NCI-H1048 (cell line): ENCODE data around the gene PNKD.

Source experiments
- DNase-seq: peaks from one replicate; lab custom pipeline; 2025; lab: John Stamatoyannopoulos, UW

PNKD gene, protein sequence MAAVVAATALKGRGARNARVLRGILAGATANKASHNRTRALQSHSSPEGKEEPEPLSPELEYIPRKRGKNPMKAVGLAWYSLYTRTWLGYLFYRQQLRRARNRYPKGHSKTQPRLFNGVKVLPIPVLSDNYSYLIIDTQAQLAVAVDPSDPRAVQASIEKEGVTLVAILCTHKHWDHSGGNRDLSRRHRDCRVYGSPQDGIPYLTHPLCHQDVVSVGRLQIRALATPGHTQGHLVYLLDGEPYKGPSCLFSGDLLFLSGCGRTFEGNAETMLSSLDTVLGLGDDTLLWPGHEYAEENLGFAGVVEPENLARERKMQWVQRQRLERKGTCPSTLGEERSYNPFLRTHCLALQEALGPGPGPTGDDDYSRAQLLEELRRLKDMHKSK

GRCh38 chr2:218269900-218270720 is at the start of gene PNKD, which contains the start of gene AAMP:
Gene PNKD (plus strand): TSS chr2:218270519. CDS start chr2:218270536, 17 bp downstream.
Gene AAMP (minus strand): TSS chr2:218270137. CDS start chr2:218270086, 51 bp downstream.
- peak; percentile 97 for DNase-seq

DNA sequence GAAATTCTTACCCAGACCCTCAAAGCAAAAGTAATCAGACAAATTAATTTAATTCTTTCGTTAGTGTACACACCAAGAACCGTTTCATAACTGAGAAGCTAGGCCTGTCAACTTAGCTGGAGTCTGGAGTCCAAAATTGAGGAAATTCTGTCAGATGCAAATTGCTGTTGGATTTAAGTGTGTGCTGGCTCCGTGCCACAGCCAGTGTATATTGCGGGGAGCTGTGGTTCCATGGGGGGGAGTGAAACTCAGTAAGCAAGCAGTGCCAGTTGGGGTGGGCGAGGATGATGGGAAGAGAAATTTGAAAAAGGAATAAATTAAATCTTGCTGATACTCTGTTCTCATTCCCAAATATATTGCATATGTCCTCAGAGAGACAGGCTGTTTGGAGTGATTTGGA is 49.3 kb upstream of the PNKD start:
- no peak for DNase-seq

DNA sequence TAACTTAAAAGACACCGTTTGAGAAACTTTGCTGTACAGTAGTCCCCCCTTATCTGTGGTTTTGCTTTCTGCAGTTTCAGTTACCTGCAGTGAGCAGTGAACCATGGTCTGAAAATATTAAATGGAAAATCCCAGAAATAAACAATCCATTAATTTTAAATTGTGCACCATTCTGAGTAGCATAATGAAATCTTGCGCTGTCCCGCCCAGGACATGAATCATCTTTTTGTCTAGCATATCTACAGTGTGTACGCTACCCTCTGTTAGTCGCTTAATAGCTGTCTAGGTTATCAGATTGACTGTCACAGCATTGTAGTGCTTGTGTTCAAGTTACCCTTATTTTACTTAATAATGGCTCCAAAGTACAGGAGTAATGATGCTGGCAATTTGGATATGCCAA is 47.3 kb upstream of the PNKD start:
- no peak for DNase-seq

- DNase-seq = no peak
These were observed 46.1 kb upstream of the PNKD start for GRCh38 chr2:218224186-218224585.

- no peak for DNase-seq
These were observed 43.4 kb upstream of the PNKD start for GRCh38 chr2:218226903-218227302.

- no peak for DNase-seq
These were observed 41.8 kb upstream of the PNKD start for GRCh38 chr2:218228366-218229090.

- no peak for DNase-seq
These were observed 41.1 kb upstream of the PNKD start for GRCh38 chr2:218229239-218229638.

DNA sequence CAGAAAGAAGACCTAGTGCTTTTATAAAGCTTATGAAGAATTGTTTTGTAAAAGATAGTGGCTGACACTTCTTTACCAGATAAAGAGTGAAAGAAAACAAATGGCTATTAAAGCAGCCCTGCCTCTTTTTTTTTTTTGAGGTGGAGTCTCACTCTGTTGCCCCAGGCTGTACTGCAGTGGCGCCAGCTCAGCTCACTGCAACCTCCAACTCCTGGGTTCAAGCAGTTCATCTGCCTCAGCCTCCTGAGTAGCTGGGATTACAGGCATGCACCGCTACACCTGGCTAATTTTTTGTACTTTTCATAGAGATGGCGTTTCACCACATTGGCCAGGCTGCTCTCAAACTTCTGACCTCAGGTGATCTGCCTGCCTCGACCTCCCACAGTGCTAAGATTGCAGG is 40.5 kb upstream of the PNKD start:
- no peak for DNase-seq

DNA sequence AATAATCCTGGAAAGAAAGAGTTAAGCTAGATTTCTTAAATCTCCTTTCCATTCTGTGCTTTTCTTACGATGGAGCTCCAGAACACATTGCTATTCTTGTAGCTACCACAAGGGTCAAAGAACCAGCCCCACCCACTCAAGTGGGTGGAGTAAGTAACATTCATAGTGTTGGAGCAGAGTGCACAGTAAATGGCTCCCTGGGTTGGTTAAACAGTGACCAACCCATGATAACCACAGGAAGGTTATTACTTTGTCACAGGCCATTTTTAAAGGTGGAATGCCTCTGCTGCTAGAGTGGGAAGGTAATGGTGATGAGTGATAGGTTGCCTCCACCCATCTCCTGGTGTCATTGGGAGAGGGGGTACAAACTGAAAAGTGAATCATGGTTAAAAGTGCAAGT is 39.4 kb upstream of the PNKD start:
- no peak for DNase-seq

GRCh38 chr2:218233543-218233942 is 36.8 kb upstream of the PNKD start:
- no peak for DNase-seq

DNA sequence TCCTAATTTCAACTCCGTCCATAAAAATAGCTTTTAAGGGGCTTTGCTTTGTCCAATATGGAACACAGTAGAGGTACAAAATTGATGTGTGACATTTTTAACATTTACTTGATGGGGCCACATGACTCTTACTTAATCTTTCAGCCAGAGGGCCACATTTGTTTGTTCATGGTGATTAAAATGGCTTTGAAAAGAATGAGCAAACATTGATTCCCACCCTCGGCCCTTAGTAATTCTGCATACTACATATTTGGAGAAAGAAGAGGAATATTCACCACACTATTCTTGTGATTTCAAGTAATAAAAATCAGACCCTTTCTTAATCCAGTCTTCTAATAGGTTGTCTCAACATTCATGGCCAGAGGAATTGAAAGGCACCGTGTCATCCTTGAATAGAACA is 35.8 kb upstream of the PNKD start:
- no peak for DNase-seq

GRCh38 chr2:218235017-218235416 is 35.3 kb upstream of the PNKD start:
- DNase-seq = no peak

GRCh38 chr2:218236829-218237228 is 33.5 kb upstream of the PNKD start:
- DNase-seq = no peak

DNA sequence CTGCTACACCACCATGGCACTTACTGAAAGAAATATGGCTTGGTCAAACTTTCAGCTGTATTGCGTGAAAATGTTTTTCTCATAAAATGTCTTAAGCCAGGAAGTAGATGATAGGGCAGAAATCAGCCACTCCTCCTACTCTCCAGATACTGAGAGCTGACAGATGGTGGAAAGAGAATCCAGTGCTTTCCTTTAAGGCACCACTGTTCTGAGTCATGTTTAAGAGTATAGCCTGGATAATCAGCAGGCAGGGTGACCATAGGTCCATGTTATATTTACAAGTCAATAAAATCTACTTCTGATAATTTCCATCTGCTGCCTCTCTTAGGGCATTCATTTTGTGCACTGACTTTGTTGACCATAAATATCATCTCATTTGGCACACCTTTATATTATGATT is 31.4 kb upstream of the PNKD start:
- DNase-seq = no peak

- no peak for DNase-seq
These were observed 26.1 kb upstream of the PNKD start for GRCh38 chr2:218244204-218244603.

GRCh38 chr2:218244665-218245064 is 25.7 kb upstream of the PNKD start:
- DNase-seq = no peak

GRCh38 chr2:218245214-218245613 is 25.1 kb upstream of the PNKD start:
- no peak for DNase-seq

DNA sequence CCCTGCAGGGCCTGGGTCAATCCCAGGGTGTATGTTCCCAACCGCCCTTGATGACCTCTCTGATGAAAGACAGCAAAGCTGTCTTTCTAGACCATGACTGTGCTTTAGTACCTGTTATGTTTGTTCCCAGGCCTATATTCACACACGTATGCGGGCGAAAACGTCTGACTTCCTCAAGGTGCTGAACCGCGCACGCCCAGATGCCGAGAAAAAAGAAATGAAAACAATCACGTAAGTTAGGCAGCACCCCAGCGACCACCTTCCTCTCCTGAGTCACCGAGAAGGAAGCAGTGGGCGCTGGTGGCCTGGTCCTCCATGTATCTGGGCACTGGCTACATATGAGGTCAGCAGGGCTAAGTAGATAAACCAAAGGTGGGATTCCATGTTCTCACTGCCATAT is 20.6 kb upstream of the PNKD start:
- no peak for DNase-seq

GRCh38 chr2:218252509-218253231 is 17.6 kb upstream of the PNKD start:
- DNase-seq = no peak

DNA sequence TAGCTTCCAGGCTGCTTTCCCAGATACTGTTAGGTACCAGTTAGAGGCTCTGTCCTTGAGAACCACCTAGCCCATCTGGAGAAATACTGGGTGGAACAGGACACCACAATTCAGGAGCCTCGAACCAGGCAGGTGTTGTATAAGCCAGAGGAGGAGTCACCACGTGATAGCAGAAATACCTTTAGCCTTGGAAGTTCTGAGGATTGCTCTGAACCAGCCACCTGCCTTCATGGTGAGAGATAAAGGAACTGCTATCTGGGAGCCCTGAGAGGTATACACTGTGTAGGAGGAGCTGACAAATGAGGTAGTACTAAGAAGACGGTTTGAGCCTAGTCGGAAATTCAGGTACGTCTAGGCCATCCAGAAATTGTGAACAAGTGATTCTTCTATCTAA is 17.1 kb upstream of the PNKD start:
- DNase-seq = no peak

DNA sequence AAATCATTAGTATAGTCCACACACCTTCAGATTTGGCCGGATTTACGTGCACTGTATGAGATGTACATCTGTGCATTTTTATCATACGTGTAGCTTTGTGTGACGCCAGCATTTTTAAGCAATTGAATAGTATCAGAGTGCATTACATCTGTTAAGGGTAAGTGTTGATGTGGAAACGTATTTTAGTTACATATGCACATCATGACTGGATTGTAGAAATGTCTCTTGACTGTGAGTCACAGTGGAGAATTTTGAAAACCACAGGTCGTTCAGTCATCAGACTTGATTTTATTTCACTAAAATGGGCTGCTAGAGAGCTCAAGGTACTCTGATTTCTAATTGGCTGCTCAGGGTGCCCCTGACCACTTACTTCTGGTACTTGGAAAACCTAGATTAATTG is 14.9 kb upstream of the PNKD start:
- DNase-seq = no peak
